Mesothelial cell of epicardium (in vitro differentiated cells): Measurements from ENCODE around the gene CDH3. TPM values are rescaled to one million over a fixed set of nuclear protein-coding genes. Genes with fewer than 3 reads are reported as not detected.
A peak's percentile ranks its signal among the peaks of the same experiment; 100 is the strongest.

Experiments used
- DNase-seq, 2 experiments: peaks; one replicate each; pipeline ENCODE4 v3.0.0; 2021; ENCODE audit warnings: low spot score in 2 of 2; ENCODE audit not compliant: unreplicated experiment in 2 of 2
- H3K27ac Mint-ChIP-seq: 2 replicates; pipeline ENCODE4 v1.8.0; 2021; ENCODE audit warnings: mixed read lengths
- H3K27me3 Mint-ChIP-seq: 2 replicates; pipeline ENCODE4 v1.8.0; 2021; ENCODE audit warnings: low read depth, mixed read lengths
- H3K36me3 Mint-ChIP-seq: 2 replicates; pipeline ENCODE4 v1.8.0; 2021; ENCODE audit warnings: mixed read lengths
- H3K4me1 Mint-ChIP-seq: 2 replicates; pipeline ENCODE4 v1.8.0; 2021; ENCODE audit warnings: mixed read lengths
- H3K4me3 Mint-ChIP-seq: 2 replicates; pipeline ENCODE4 v1.8.0; 2021; ENCODE audit warnings: mild to moderate bottlenecking, moderate library complexity, mixed read lengths
- H3K9me3 Mint-ChIP-seq: 2 replicates; pipeline ENCODE4 v1.8.0; 2021; ENCODE audit warnings: mixed read lengths
- total RNA-seq: library from RNA; stranded (reverse); gene quantifications from 3 replicates; pipeline ENCODE4 v1.2.1, GENCODE V29; 2021
- TF ChIP-seq, protein P1 (sequence below): fragments of 200-600 bp; sonication (generic); IDR thresholded peaks from one replicate; pipeline ENCODE4 v1.5.0; 2021; ENCODE audit warnings: antibody characterized with exemption; ENCODE audit not compliant: unreplicated experiment

CDH3 gene
- total RNA-seq, 1 donor from 2014 or later = 179 TPM

DNA sequence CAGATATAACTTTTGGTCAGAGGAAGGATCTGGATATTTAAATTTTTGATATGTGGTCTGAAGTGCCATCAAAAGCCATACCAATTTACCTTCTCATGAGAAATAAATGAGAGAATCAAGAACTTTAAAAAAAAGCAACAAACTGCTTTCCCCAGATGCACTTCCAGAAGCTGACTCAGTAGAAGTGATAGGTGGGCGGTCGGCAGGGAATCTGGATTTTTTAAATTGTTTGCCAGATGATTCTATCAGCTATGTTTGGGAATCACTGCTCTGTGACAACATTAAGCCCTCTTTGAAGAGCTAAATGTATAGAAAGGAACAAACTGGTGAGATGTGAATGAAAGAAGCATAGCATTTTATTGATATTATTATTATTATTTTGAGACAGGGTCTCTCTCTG, 19.2 kb downstream of the CDH3 start:
- H3K4me3 Mint-ChIP-seq = no peak overlapping the region
- TF ChIP-seq, protein P1, sequence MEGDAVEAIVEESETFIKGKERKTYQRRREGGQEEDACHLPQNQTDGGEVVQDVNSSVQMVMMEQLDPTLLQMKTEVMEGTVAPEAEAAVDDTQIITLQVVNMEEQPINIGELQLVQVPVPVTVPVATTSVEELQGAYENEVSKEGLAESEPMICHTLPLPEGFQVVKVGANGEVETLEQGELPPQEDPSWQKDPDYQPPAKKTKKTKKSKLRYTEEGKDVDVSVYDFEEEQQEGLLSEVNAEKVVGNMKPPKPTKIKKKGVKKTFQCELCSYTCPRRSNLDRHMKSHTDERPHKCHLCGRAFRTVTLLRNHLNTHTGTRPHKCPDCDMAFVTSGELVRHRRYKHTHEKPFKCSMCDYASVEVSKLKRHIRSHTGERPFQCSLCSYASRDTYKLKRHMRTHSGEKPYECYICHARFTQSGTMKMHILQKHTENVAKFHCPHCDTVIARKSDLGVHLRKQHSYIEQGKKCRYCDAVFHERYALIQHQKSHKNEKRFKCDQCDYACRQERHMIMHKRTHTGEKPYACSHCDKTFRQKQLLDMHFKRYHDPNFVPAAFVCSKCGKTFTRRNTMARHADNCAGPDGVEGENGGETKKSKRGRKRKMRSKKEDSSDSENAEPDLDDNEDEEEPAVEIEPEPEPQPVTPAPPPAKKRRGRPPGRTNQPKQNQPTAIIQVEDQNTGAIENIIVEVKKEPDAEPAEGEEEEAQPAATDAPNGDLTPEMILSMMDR = no peak

DNA sequence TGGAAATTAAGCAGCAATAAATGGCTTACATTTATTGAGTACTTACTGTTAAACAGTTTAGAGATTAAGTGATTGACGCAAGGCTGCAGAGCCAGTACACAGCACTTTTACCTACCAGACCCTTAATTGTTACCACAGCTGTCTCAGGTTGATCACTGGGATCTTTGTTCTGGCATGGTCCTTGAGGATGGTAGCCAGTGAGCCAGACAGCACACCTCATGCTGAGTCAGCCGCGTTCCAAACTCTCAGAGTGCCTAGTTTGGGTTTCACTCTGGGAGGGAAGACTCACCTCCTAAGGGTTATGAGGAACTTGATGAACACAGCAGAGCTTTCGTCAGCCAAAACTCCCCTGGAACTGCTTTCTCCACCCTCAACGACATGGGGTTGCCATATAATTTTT, 20.4 kb downstream of the CDH3 start:
- H3K27me3 Mint-ChIP-seq = no peaks in the 10 kb centered on the region
- H3K4me1 Mint-ChIP-seq = peaks cover 10% of the 10 kb centered on the region
- H3K4me3 Mint-ChIP-seq = no peak overlapping the region
- no peak for DNase-seq
- H3K36me3 Mint-ChIP-seq = peaks cover 11% of the 10 kb centered on the region
- TF ChIP-seq, protein P1 = no peak
- H3K27ac Mint-ChIP-seq = no peak overlapping the region
- H3K9me3 Mint-ChIP-seq = no peaks in the 10 kb centered on the region

More for the DNA sequence above, 19.2 kb downstream of the CDH3 start:
- H3K36me3 Mint-ChIP-seq = peaks cover 8% of the 10 kb centered on the region
- no peaks in the 10 kb centered on the region for H3K9me3 Mint-ChIP-seq
- no peak for DNase-seq
- H3K27ac Mint-ChIP-seq = peak overlapping the region; percentile 24
- no peaks in the 10 kb centered on the region for H3K27me3 Mint-ChIP-seq
- peaks cover 22% of the 10 kb centered on the region for H3K4me1 Mint-ChIP-seq

DNA sequence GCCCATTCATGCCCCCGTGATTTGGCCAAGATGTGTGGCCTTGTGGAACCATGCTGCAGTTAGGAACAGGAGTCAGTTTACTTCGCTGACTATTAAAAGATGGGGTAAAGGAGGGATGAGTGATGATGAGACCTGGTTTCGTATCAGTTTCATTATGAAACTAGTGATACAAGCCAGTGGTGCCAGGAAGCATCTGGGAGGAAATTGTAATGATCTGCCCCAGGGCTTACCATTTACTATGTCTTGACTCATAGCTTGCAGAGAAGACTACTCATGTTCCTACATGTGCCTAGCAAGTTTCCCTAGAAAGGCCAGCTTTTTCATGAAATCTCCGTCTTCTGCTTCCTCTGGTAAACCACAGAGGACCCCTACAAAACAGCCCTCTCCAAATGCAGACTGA, 23.2 kb downstream of the CDH3 start:
- Mint-ChIP-seq H3K4me3 (no peak overlapping the region), H3K27me3 (no peaks in the 10 kb centered on the region), H3K4me1 (peaks cover 9% of the 10 kb centered on the region), H3K36me3 (peaks cover 13% of the 10 kb centered on the region), H3K27ac (no peak overlapping the region), H3K9me3 (no peaks in the 10 kb centered on the region)
- no peak for DNase-seq
- TF ChIP-seq, protein P1 = no peak

DNA sequence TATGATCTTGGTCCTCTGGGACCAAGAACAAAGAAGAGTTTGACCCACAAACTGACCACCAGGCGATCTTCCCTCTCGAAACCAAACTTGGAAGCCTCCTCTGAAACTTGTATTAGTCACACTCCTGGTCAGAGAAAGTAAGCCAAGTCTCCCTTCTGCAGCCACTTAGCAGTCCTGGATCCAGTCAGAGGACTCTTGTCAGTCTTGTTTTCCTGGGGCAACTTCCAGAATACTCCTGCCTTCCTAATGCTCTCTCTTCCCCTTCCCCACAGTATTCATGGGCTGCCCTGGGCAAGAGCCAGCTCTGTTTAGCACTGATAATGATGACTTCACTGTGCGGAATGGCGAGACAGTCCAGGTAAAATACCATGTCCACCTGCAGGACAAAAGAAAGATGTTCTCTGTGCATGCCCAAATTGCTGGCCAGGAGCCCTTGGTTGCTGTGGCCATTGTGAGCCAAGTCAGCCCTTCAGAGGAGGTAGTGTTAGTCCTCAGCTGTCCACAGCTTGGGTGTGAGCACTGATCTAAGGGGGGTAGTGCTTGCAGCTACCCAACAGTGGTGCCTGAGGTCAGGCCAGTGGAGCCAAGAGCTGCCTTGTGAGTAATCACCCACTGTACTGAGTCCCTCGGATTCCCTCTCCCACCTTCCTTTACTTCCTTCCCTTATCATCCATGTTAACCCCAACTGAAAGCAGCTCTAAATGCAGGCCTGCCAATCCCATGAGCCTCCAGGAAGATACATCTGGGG, 31.2 kb downstream of the CDH3 start:
- TF ChIP-seq, protein P1 = no peak
- Mint-ChIP-seq H3K4me3 (no peak overlapping the region), H3K27me3 (no peaks in the 10 kb centered on the region), H3K9me3 (peaks cover 4% of the 10 kb centered on the region), H3K4me1 (no peaks in the 10 kb centered on the region), H3K27ac (no peak overlapping the region), H3K36me3 (peaks cover 39% of the 10 kb centered on the region)
- no peak for DNase-seq

DNA sequence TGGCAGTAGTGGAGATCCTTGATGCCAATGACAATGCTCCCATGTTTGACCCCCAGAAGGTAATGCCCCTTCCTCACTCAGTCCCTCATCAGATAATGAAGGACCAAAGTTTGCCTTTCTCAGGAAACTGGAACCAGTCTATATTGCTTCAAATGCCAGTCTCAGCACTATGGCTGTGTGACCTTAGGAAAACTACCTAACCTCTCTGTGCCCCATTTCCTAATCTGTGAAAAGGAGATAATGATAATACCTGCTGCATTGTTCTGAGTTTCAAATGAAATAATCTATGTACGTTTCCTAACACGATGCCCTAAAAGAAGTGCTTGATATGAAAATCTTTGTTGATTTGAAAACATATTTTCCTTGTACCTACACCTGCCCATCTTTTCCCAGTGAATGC, 35.9 kb downstream of the CDH3 start:
- TF ChIP-seq, protein P1 = no peak
- Mint-ChIP-seq H3K27ac (no peak overlapping the region), H3K27me3 (no peaks in the 10 kb centered on the region), H3K36me3 (peaks cover 44% of the 10 kb centered on the region), H3K9me3 (no peaks in the 10 kb centered on the region), H3K4me3 (no peak overlapping the region), H3K4me1 (no peaks in the 10 kb centered on the region)
- no peak for DNase-seq
